SK-N-SH treated with all-trans-retinoic acid at 6 μM for 48 hours (cell line): Measurements from ENCODE around the gene TRAPPC3.

Experiments
- ATAC-seq: fragments of 200-7000 bp; cut with Tn5 transposase; 3 replicates; pipeline ENCODE4 v1.9.1; 2020; ENCODE audit warnings: mild to moderate bottlenecking, moderate library complexity
- ARNTL ChIP-seq: fragments of 450-650 bp; formaldehyde crosslinking; IDR thresholded peaks from 2 replicates; pipeline ENCODE4 v1.5.0; 2020; ENCODE audit warnings: low read depth, mild to moderate bottlenecking, moderate library complexity, borderline replicate concordance
- BACH2 ChIP-seq: fragments of 250-450 bp; sonication (Bioruptor Pico); IDR thresholded peaks from 2 replicates; pipeline ENCODE4 v1.9.0; 2021; ENCODE audit warnings: mild to moderate bottlenecking, borderline replicate concordance
- CSDC2 ChIP-seq: fragments of 250-450 bp; sonication (Bioruptor Pico); IDR thresholded peaks from 2 replicates; pipeline ENCODE4 v1.5.0; 2020; ENCODE audit warnings: mild to moderate bottlenecking, moderate library complexity
- ESRRG ChIP-seq: fragments of 250-450 bp; sonication (Bioruptor Pico); IDR thresholded peaks from 2 replicates; pipeline ENCODE4 v1.6.1; 2021; ENCODE audit warnings: mild to moderate bottlenecking
- GLIS3 ChIP-seq: fragments of 250-450 bp; sonication (Bioruptor Pico); IDR thresholded peaks from 2 replicates; pipeline ENCODE4 v1.5.0; 2020; ENCODE audit warnings: mild to moderate bottlenecking, moderate library complexity
- ISL1 ChIP-seq: fragments of 250-450 bp; sonication (Bioruptor Pico); IDR thresholded peaks from 2 replicates; pipeline ENCODE4 v2.1.2; 2022; ENCODE audit warnings: mild to moderate bottlenecking, moderate library complexity
- OSR1 ChIP-seq: fragments of 250-450 bp; sonication (Bioruptor Pico); IDR thresholded peaks from 2 replicates; pipeline ENCODE4 v1.8.0; 2022; ENCODE audit warnings: moderate library complexity, mild to moderate bottlenecking, inconsistent platforms
- PPARA ChIP-seq: fragments of 250-450 bp; sonication (Bioruptor Pico); IDR thresholded peaks from 2 replicates; pipeline ENCODE4 v1.5.0; 2020; ENCODE audit warnings: mild to moderate bottlenecking, borderline replicate concordance
- RARB ChIP-seq: fragments of 250-450 bp; sonication (Bioruptor Pico); IDR thresholded peaks from 2 replicates; pipeline ENCODE4 v1.8.0; 2021; ENCODE audit warnings: mild to moderate bottlenecking, moderate library complexity
- SNAI2 ChIP-seq: fragments of 250-450 bp; sonication (Bioruptor Pico); IDR thresholded peaks from 2 replicates; pipeline ENCODE4 v1.5.0; 2020; ENCODE audit warnings: mild to moderate bottlenecking, moderate library complexity
- TCF4 ChIP-seq: fragments of 250-450 bp; sonication (Bioruptor Pico); IDR thresholded peaks from 2 replicates; pipeline ENCODE4 v1.8.0; 2021; ENCODE audit warnings: mild to moderate bottlenecking, moderate library complexity, borderline replicate concordance
- TOX ChIP-seq: fragments of 250-450 bp; sonication (Bioruptor Pico); IDR thresholded peaks from 2 replicates; pipeline ENCODE4 v1.8.0; 2021; ENCODE audit warnings: mild to moderate bottlenecking, moderate library complexity, borderline replicate concordance
- ZFP3 ChIP-seq: fragments of 250-450 bp; sonication (Bioruptor Pico); IDR thresholded peaks from 2 replicates; pipeline ENCODE4 v1.5.0; 2020; ENCODE audit warnings: mild to moderate bottlenecking, moderate library complexity
- ZNF70 ChIP-seq: fragments of 450-650 bp; formaldehyde crosslinking; IDR thresholded peaks from 2 replicates; pipeline ENCODE4 v1.5.0; 2020; ENCODE audit warnings: mild to moderate bottlenecking, moderate library complexity
- ZNF8 ChIP-seq: fragments of 450-650 bp; formaldehyde crosslinking; IDR thresholded peaks from 2 replicates; pipeline ENCODE4 v1.5.0; 2020; ENCODE audit warnings: mild to moderate bottlenecking, moderate library complexity
- TF ChIP-seq, protein P1 (sequence below): fragments of 250-450 bp; sonication (Bioruptor Pico); IDR thresholded peaks from 2 replicates; pipeline ENCODE4 v1.8.0; 2020; ENCODE audit warnings: mild to moderate bottlenecking, moderate library complexity, borderline replicate concordance
- TF ChIP-seq, protein P2 (sequence below): fragments of 250-450 bp; sonication (Bioruptor Pico); IDR thresholded peaks from 2 replicates; pipeline ENCODE4 v1.5.0; 2020; ENCODE audit warnings: mild to moderate bottlenecking, moderate library complexity
- TF ChIP-seq, protein P3 (sequence below): fragments of 250-450 bp; sonication (Bioruptor Pico); IDR thresholded peaks from 2 replicates; pipeline ENCODE4 v1.5.1; 2020; ENCODE audit warnings: low read depth, mild to moderate bottlenecking, moderate library complexity
- TF ChIP-seq, protein P4 (sequence below): fragments of 250-450 bp; sonication (Bioruptor Pico); IDR thresholded peaks from 2 replicates; pipeline ENCODE4 v1.8.0; 2021; ENCODE audit warnings: low read depth, mild to moderate bottlenecking, moderate library complexity, borderline replicate concordance
- TF ChIP-seq, protein P5 (sequence below): fragments of 250-450 bp; sonication (Bioruptor Pico); IDR thresholded peaks from 2 replicates; pipeline ENCODE4 v1.5.1; 2021; ENCODE audit warnings: mild to moderate bottlenecking, moderate library complexity

Gene TRAPPC3

DNA sequence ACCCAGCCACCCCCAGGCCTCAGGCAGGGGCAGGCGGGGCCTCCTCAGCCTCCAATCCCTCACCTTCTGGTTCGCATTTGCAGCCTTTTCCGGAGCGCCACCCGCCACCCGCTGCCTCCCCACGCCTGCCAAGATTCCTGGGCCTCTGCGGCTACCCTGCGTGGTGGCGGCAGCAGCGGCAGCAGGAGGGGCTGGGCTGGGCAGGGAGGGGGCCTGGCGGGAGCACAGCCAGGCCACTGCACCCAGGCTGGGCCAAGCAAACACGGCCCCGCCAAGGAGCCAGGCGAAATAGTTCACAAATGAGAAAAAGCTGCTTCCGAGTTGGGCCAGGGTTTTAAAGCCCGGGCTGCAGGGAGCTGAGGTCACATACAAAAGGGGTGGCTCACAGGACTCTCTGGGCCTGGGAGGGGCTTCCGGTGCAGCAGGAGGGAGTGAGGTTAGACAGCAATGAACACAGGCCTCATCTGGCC is 34.1 kb downstream of the TRAPPC3 start:
- peak; percentile 89 for ATAC-seq
- TF ChIP-seq ZNF8 (CRISPR knock-in tag) (no peak), ZNF70 (CRISPR knock-in tag) (peak; percentile 98)
- TF ChIP-seq, protein P1, sequence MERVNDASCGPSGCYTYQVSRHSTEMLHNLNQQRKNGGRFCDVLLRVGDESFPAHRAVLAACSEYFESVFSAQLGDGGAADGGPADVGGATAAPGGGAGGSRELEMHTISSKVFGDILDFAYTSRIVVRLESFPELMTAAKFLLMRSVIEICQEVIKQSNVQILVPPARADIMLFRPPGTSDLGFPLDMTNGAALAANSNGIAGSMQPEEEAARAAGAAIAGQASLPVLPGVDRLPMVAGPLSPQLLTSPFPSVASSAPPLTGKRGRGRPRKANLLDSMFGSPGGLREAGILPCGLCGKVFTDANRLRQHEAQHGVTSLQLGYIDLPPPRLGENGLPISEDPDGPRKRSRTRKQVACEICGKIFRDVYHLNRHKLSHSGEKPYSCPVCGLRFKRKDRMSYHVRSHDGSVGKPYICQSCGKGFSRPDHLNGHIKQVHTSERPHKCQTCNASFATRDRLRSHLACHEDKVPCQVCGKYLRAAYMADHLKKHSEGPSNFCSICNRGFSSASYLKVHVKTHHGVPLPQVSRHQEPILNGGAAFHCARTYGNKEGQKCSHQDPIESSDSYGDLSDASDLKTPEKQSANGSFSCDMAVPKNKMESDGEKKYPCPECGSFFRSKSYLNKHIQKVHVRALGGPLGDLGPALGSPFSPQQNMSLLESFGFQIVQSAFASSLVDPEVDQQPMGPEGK (CRISPR knock-in tag): peak; percentile 79; the same call in 1 of the 2 replicates

DNA sequence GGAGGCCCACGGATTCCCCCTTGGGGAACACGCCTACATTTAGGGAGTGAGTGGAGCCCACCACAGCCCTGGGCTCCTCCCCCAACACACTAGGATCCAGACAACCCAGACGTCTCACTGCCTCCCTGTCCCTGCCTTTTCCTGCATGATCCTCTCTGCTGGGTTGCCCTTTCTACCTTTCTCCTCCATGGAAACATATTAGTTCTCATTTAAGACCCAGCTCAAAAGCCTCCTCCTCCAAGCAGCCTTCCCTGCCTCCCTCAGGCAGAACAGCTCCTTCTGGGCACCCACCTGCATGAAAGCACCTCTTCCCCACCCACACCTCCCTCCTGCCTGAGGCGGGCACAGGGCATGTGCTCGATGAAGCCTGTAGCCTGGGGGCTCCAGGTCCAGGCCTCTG is 34.9 kb downstream of the TRAPPC3 start:
- no peak for ATAC-seq
- TF ChIP-seq RARB (no peak), ESRRG (CRISPR knock-in tag) (no peak), SNAI2 (no peak), CSDC2 (CRISPR knock-in tag) (no peak), OSR1 (CRISPR knock-in tag) (no peak), ZNF8 (CRISPR knock-in tag) (no peak), TOX (no peak), GLIS3 (no peak), ZFP3 (no peak), ISL1 (CRISPR knock-in tag) (no peak), ZNF70 (CRISPR knock-in tag) (no peak), TCF4 (no peak), BACH2 (CRISPR knock-in tag) (no peak)
- TF ChIP-seq, protein P2, sequence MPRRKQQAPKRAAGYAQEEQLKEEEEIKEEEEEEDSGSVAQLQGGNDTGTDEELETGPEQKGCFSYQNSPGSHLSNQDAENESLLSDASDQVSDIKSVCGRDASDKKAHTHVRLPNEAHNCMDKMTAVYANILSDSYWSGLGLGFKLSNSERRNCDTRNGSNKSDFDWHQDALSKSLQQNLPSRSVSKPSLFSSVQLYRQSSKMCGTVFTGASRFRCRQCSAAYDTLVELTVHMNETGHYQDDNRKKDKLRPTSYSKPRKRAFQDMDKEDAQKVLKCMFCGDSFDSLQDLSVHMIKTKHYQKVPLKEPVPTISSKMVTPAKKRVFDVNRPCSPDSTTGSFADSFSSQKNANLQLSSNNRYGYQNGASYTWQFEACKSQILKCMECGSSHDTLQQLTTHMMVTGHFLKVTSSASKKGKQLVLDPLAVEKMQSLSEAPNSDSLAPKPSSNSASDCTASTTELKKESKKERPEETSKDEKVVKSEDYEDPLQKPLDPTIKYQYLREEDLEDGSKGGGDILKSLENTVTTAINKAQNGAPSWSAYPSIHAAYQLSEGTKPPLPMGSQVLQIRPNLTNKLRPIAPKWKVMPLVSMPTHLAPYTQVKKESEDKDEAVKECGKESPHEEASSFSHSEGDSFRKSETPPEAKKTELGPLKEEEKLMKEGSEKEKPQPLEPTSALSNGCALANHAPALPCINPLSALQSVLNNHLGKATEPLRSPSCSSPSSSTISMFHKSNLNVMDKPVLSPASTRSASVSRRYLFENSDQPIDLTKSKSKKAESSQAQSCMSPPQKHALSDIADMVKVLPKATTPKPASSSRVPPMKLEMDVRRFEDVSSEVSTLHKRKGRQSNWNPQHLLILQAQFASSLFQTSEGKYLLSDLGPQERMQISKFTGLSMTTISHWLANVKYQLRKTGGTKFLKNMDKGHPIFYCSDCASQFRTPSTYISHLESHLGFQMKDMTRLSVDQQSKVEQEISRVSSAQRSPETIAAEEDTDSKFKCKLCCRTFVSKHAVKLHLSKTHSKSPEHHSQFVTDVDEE: no peak
- TF ChIP-seq, protein P3, sequence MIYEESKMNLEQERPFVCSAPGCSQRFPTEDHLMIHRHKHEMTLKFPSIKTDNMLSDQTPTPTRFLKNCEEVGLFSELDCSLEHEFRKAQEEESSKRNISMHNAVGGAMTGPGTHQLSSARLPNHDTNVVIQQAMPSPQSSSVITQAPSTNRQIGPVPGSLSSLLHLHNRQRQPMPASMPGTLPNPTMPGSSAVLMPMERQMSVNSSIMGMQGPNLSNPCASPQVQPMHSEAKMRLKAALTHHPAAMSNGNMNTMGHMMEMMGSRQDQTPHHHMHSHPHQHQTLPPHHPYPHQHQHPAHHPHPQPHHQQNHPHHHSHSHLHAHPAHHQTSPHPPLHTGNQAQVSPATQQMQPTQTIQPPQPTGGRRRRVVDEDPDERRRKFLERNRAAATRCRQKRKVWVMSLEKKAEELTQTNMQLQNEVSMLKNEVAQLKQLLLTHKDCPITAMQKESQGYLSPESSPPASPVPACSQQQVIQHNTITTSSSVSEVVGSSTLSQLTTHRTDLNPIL (CRISPR knock-in tag): no peak
- TF ChIP-seq, protein P1 (CRISPR knock-in tag): no peak
- TF ChIP-seq, protein P4, sequence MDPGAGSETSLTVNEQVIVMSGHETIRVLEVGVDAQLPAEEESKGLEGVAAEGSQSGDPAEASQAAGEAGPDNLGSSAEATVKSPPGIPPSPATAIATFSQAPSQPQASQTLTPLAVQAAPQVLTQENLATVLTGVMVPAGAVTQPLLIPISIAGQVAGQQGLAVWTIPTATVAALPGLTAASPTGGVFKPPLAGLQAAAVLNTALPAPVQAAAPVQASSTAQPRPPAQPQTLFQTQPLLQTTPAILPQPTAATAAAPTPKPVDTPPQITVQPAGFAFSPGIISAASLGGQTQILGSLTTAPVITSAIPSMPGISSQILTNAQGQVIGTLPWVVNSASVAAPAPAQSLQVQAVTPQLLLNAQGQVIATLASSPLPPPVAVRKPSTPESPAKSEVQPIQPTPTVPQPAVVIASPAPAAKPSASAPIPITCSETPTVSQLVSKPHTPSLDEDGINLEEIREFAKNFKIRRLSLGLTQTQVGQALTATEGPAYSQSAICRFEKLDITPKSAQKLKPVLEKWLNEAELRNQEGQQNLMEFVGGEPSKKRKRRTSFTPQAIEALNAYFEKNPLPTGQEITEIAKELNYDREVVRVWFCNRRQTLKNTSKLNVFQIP (CRISPR knock-in tag): no peak
- TF ChIP-seq, protein P5, sequence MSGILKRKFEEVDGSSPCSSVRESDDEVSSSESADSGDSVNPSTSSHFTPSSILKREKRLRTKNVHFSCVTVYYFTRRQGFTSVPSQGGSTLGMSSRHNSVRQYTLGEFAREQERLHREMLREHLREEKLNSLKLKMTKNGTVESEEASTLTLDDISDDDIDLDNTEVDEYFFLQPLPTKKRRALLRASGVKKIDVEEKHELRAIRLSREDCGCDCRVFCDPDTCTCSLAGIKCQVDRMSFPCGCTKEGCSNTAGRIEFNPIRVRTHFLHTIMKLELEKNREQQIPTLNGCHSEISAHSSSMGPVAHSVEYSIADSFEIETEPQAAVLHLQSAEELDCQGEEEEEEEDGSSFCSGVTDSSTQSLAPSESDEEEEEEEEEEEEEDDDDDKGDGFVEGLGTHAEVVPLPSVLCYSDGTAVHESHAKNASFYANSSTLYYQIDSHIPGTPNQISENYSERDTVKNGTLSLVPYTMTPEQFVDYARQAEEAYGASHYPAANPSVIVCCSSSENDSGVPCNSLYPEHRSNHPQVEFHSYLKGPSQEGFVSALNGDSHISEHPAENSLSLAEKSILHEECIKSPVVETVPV (CRISPR knock-in tag): no peak
- TF ChIP-seq, all 23 proteins: peak for 0

DNA sequence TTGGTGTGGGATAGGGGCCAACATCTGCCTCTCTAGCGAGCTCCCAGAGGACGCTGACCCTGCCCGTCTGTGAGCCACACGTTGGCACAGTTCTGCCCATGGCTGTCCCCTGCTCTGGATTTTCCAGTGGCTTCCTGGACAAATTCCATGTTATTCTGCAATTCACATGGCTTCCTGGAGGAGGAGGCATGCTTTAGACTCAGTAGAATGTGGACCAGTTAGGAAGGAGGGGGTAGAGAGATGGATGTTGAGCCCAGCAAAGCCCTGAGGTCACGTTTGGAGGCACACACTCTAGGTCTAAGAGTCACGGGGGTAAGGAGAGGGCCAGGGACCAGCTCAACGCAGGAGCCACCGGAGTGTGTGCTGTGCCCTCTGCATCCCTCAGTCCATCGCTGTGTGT is 36.5 kb downstream of the TRAPPC3 start:
- no peak for ATAC-seq
- no peak for TF ChIP-seq PPARA (CRISPR knock-in tag)
- no peak for TF ChIP-seq ARNTL (CRISPR knock-in tag)
- TF ChIP-seq, protein P1 (CRISPR knock-in tag): no peak
- TF ChIP-seq ZNF8 (CRISPR knock-in tag): no peak
- TF ChIP-seq, protein P3 (CRISPR knock-in tag): no peak
- TF ChIP-seq, protein P2: no peak
- no peak for TF ChIP-seq ZNF70 (CRISPR knock-in tag)
